Measurements from ENCODE around the gene PCOLCE2.
"Not testable (repeated sequence)": the region's sequence is repeated elsewhere in the genome, so short reads cannot be mapped to it uniquely, and the experiment has no call there.

Gene PCOLCE2

GRCh38 chr3:142898346-142899213 is 9.7 kb upstream of the PCOLCE2 start:
- DNase-seq: no peak

- DNase-seq: no peak
Observed at GRCh38 chr3:142897807-142898206, 8.9 kb upstream of the PCOLCE2 start.

DNA sequence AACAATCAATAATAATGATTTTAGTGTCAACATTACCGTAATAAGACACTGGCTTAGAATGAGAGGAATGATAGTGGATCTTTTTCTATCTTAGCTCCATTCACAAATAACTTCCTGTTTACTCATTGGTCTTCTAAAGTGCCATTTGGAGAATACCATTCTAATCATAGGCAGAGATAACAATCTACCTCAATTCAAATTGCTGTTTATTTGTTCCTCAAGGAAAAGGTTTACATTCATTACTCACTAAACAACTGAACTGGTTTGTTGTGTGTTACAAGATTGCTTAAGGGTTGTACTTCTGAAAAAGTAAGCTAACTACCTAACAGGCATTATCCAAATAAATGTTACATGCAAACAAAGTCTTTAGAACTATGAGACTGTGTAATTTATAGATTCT is 8.1 kb upstream of the PCOLCE2 start:
- DNase-seq: no peak

- DNase-seq: no peak
Observed at GRCh38 chr3:142896201-142896755, 7.4 kb upstream of the PCOLCE2 start.

DNA sequence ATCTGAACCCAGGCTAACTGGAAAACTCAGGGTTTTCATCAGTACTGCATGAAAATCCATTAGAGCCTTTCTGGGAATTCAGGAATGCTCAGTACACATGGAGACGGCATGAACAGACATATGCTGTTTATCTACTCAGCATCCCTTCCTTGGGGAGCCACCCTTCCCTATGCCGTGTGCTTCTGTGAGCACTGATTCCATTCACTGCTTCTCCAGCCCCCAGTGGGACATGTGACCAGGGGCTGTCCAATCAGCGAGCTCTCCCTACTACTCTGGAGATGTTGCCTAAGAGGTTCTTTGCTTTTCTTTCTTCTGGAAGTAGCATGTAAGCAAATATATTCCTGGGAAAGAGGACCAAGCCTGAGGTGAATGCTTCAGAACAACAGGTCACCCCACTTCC is 5.6 kb upstream of the PCOLCE2 start:
- no peak for DNase-seq

DNA sequence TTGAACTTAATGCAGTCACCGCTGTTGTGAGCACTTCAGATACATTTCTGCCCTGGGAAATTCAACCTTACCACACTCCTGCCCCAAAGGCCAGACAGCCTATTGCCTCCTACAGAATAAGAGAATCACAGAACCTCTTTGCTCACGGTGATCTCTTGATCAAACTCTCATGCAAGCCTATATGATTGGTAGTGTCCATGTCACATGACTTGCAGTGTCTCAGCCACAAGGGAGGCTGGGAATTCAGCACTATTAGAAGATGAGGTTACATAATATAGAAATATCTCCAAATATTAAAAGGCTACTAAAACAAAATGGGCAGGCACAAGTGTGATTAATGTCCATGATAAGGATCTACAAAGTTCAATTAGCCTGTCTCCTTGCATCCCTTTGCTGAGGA is 3.8 kb upstream of the PCOLCE2 start:
- DNase-seq: peak; percentile 13

GRCh38 chr3:142890592-142890991 is 1.7 kb upstream of the PCOLCE2 start:
- no peak for DNase-seq

DNA sequence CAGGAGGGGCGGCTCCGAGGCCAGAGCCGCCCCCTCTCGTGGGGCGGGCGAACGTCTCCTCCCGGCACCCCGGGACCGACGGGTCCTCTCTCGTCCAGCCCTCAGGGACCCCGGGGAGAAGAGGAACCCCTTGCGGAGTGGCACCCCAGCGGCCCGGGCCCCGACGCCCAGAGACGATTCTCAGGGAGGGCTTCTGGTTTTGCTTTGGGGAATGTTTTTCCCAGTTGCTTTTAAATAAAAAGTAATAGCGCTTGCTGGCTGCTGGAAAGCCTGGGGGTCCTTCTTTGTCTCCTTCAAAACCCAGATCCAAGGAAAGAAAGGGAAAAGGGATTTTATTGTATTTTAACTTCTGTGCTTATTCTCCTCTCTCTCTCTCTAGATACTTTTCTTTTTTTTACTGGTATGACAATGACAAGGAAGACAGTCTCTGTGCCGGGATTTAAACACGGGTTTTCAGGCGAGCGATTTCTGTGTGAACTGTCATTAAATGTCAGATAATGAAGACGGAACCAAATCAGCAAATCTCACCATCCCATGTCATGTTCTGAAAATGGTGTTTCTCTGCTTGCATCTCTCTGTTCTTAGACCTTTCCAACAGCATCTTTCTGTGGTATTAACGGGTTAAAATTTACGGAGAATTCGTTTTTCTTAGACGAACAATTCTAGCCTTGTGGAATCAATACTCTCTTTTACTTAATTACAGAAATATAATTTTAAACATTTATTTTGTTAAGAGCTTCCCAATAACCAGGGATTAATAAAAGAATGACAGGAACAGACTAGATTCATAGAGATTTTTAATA is 530 bp upstream of the PCOLCE2 start:
- no peak for DNase-seq

DNA sequence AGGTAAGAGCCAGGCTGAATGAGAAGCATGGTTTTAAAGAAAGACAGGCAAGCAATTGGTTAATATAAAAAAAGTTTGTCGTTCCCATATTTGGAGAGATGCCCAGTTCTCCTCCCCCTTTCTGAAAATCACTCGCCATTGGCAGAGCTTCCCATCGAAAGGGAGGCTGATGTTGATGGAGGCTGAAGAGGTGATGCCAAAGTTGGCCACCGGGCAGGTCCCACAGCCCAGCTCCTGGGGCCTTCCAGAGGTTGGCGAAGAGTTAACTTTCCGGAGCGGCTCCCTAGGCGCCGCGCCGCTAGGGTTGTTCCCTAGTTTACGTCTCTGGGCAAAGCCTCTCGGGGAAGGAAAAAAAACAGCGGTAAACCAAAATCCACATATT is 793 bp downstream of the PCOLCE2 start:
- no peak for DNase-seq

GRCh38 chr3:142886940-142887339 is 1.9 kb downstream of the PCOLCE2 start:
- DNase-seq: no peak

DNA sequence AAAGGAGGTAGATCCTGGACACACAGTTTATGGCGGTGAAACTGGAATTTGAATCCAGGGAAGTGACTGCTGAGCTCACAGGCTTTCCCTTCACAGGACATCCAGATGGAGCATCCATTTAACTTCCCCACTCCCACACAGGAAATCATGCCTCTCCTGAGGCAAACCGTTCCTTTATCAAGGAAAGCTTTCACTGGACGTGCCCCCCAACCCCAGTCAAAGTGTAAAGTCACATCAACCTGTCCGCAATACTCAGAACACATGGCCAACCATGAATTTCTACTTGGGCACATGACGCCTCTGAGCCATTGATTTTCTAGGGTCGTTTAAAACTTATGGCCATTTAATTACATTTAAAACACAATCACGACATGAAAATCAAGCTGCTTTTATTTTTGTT is 2.9 kb downstream of the PCOLCE2 start:
- DNase-seq: no peak

DNA sequence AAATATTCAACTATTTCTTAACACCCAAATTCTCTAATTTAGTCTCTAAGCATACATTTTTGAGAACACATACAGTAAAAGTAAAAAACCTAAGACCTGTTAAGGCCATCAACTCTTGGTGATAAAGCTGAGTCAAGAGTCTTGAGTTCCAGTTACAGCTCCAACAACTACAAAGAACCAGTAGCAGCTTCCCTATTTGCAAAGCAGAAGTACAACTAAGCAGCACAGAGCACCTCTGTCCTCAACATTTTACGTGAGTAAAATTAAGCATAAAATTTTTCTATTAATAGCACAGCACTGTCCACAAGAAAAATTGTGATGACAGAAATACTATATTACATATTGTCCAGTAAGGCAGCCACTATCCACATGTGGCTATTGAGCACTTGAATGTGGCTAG is 4.4 kb downstream of the PCOLCE2 start:
- no peak for DNase-seq

DNA sequence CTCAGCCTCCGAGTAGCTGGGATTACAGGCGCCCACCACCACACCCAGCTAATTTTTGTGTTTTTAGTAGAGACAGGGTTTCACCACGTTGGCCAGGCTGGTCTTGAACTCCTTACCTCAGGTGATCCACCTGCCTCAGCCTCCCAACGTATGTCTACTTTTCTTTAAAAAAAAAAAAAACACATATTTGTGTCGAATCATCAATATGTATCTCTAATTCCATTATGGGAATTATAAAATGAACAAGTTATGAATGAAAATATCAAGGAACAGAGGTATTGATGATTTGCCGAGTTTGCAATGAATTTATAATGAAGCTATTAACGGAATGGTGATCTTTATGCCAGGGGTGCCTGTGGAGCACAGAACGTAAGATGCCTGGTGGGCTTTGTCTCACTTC is 5.3 kb downstream of the PCOLCE2 start:
- DNase-seq: not testable (repeated sequence)

GRCh38 chr3:142881445-142882224 is 7.2 kb downstream of the PCOLCE2 start:
- no peak for DNase-seq

GRCh38 chr3:142878649-142879300 is 10.1 kb downstream of the PCOLCE2 start:
- DNase-seq: no peak

- DNase-seq: no peak
Observed at GRCh38 chr3:142876417-142876816, 12.5 kb downstream of the PCOLCE2 start.

DNA sequence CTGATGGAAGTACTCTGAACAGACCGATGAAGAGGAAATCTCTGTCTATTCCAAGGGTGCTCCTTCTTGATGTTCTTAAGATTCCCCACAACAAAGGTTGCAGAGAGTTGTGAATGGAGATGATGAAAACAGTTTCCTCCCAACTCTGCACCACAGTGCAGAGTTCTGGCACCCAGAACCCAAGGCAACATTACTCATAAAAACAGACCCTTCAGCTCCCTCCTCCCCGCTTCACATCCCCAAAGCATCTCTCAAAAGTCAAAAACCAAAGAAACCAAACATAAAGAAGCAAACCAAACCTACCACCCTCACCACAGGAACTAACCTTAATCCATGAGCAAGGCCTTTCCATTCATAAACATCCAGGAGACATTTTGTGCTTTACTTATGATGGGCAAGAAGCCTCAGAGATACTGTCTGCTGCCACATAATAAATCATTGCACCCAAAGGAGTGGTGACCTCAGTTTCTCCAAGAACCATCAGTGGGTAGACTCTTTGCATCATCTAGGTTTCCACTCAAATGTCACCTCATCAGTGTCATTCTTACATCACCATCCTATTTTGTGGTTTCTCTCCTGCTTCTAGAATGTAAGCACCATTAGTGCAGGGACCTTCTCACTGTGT is 13.2 kb downstream of the PCOLCE2 start:
- no peak for DNase-seq

- DNase-seq: no peak
Observed at GRCh38 chr3:142875099-142875498, 13.8 kb downstream of the PCOLCE2 start.

DNA sequence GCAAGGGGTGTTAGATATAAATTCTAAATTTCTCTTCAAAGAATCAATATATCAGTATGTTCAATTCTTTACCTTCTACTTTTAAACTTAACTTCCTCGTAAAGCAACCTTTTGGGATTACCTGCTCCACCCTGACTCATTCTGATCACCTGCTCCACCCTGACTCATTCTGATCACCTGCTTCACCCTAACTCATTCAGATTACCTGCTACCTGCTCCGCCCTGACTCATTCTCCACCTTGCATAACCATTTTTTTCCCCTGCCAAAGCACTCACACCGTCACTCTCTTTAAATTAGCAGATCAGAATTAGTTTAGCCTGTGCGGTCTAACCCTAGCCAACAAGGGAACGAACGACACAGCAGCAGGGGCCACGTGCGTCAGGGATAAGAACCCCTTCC is 20.5 kb downstream of the PCOLCE2 start:
- not testable (repeated sequence) for DNase-seq

DNA sequence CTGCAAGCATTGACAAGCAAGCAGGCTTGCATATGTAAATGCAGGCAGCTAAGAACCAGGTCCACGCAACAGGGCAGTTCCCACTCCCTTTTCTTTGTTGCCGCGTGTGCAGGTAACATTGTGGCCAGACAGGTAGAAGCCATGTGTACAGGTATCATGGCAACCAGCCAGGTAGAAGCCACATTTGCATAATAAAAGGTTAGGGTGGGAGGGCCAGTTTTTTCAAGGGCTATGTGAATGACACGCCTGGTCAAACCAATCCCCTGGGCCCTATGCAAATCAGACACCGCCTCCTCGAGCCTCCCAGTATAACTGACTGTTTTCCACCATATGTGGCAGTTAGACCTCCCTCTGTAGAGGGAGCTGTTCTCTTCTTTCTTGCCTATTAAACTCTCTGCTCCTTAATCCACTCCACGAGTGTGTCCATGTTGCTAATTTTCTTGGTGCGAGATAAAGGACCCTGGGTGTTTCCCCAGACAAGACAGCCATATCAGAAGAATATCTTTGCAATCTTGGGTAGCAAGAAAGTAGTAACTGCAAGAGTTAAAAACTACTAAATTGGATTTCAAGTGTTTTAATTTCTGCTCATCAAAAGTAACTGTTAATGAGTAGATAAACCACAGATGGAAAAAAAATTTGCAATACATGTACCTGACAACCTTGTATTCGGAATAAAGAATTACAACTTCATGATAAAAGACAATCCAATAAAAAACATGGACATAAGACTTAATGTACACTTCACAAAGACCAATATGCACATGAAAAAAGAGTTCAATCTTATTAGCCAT is 21.8 kb downstream of the PCOLCE2 start:
- DNase-seq: no peak
